HepG2 (cell line): ENCODE results near the gene MCF2L. TPM values are rescaled to one million over a fixed set of nuclear protein-coding genes. Genes with fewer than 3 reads are reported as not detected.

Experiments used
- CEBPG ChIP-seq: IDR thresholded peaks from 2 replicates; pipeline ENCODE4 v1.6.1; 2016
- ERF ChIP-seq: IDR thresholded peaks from 2 replicates; pipeline ENCODE4 v1.6.1; 2018; ENCODE audit warnings: missing biosample characterization, missing genetic modification reagents
- GATAD1 ChIP-seq: IDR thresholded peaks from 2 replicates; pipeline ENCODE4 v1.6.1; 2016; ENCODE audit warnings: missing genetic modification reagents, missing compliant biosample characterization
- GFI1 ChIP-seq: sonication (generic); formaldehyde crosslinking; IDR thresholded peaks from 2 replicates; pipeline ENCODE4 v1.5.0; 2020; ENCODE audit warnings: missing genetic modification reagents, mild to moderate bottlenecking, borderline replicate concordance
- MAZ ChIP-seq, 2 experiments: sonication (generic) in 1 of 2; formaldehyde crosslinking in 1 of 2; IDR thresholded peaks; 2 replicates each; pipeline versions ENCODE4 v1.5.0 to v1.6.1; 2012 to 2020; ENCODE audit warnings: low read depth in 2 of 2, mild to moderate bottlenecking in 2 of 2, borderline replicate concordance in 1 of 2, improper control_type of control experiment in 1 of 2, low read length in 1 of 2, missing genetic modification reagents in 1 of 2, moderate library complexity in 1 of 2
- NCOA5 ChIP-seq: sonication (generic); formaldehyde crosslinking; IDR thresholded peaks from 2 replicates; pipeline ENCODE4 v1.4.0; 2020; ENCODE audit warnings: missing genetic modification reagents
- TCF12 ChIP-seq, 2 experiments: fragments of 450-650 bp in 1 of 2; sonication (generic) in 1 of 2; formaldehyde crosslinking in 1 of 2; IDR thresholded peaks; 2 replicates each; pipeline versions ENCODE4 v1.6.1 to v1.8.0; 2017 to 2022; ENCODE audit warnings: antibody characterized with exemption in 1 of 2, mild to moderate bottlenecking in 1 of 2, missing genetic modification reagents in 1 of 2, moderate library complexity in 1 of 2
- TSC22D2 ChIP-seq: sonication (generic); formaldehyde crosslinking; IDR thresholded peaks from 2 replicates; pipeline ENCODE4 v1.5.1; 2020; ENCODE audit warnings: missing genetic modification reagents, mild to moderate bottlenecking, borderline replicate concordance
- ZNF136 ChIP-seq: sonication (generic); formaldehyde crosslinking; IDR thresholded peaks from 2 replicates; pipeline ENCODE4 v1.8.1; 2022; ENCODE audit warnings: low read depth, mild to moderate bottlenecking, moderate library complexity, missing genetic modification reagents
- ZNF781 ChIP-seq: sonication (generic); formaldehyde crosslinking; IDR thresholded peaks from 2 replicates; pipeline ENCODE4 v1.5.1; 2020; ENCODE audit warnings: borderline replicate concordance, mild to moderate bottlenecking, missing genetic modification reagents; ENCODE audit errors: not compliant biosample characterization
- polyA plus RNA-seq, 8 experiments: library from polyadenylated mRNA; depleted of rRNA in 3 of 8; stranded (reverse) in 7 of 8; unstranded in 1 of 8; fragments of >200 nt; fragmentation: Illumina TruSeq in 4 of 8; extraction: Trizol in 4 of 8; gene quantifications; 2 replicates each; pipeline versions ENCODE4 v1.2.1 to v1.2.3, GENCODE V29; 2011 to 2016; ENCODE audit warnings: low read depth in 4 of 8, missing spikeins in 1 of 8, mixed read lengths in 1 of 8; ENCODE audit not compliant: insufficient read depth in 1 of 8
- total RNA-seq, 5 experiments: library from RNA; depleted of rRNA; stranded (reverse); fragments of >200 nt; fragmentation: Illumina TruSeq; extraction: Trizol; gene quantifications; 2 replicates each; pipeline ENCODE4 v1.2.3, GENCODE V29; 2016; ENCODE audit warnings: low read depth in 1 of 5
- TF ChIP-seq, protein P1 (sequence below): sonication (generic); formaldehyde crosslinking; IDR thresholded peaks from 2 replicates; pipeline ENCODE4 v1.4.0; 2020; ENCODE audit warnings: mild to moderate bottlenecking, missing genetic modification reagents
- TF ChIP-seq, protein P2 (sequence below): conservative IDR thresholded peaks from 2 replicates; pipeline ENCODE4 v1.6.1; 2018; ENCODE audit warnings: missing genetic modification reagents
- TF ChIP-seq, protein P3 (sequence below): sonication (generic); formaldehyde crosslinking; IDR thresholded peaks from 2 replicates; pipeline ENCODE4; 2020; ENCODE audit warnings: missing genetic modification reagents, mild to moderate bottlenecking, borderline replicate concordance
- TF ChIP-seq, protein P4 (sequence below): sonication (generic); formaldehyde crosslinking; IDR thresholded peaks from 2 replicates; pipeline ENCODE4 v1.4.0; 2020; ENCODE audit warnings: missing genetic modification reagents
- TF ChIP-seq, protein P5 (sequence below): sonication (generic); formaldehyde crosslinking; IDR thresholded peaks from 2 replicates; pipeline ENCODE4 v1.8.1; 2023; ENCODE audit warnings: mild to moderate bottlenecking, moderate library complexity, missing genetic modification reagents
- TF ChIP-seq, protein P6 (sequence below): sonication (generic); formaldehyde crosslinking; conservative IDR thresholded peaks from 2 replicates; pipeline ENCODE4 v1.8.0; 2022; ENCODE audit warnings: missing genetic modification reagents

Gene MCF2L
- total and polyA plus RNA-seq, 2 of the 13 experiments (the other 11 are each of a cell fraction or from before 2014, with no cell fraction given): 19.4 to 28.4 TPM

DNA sequence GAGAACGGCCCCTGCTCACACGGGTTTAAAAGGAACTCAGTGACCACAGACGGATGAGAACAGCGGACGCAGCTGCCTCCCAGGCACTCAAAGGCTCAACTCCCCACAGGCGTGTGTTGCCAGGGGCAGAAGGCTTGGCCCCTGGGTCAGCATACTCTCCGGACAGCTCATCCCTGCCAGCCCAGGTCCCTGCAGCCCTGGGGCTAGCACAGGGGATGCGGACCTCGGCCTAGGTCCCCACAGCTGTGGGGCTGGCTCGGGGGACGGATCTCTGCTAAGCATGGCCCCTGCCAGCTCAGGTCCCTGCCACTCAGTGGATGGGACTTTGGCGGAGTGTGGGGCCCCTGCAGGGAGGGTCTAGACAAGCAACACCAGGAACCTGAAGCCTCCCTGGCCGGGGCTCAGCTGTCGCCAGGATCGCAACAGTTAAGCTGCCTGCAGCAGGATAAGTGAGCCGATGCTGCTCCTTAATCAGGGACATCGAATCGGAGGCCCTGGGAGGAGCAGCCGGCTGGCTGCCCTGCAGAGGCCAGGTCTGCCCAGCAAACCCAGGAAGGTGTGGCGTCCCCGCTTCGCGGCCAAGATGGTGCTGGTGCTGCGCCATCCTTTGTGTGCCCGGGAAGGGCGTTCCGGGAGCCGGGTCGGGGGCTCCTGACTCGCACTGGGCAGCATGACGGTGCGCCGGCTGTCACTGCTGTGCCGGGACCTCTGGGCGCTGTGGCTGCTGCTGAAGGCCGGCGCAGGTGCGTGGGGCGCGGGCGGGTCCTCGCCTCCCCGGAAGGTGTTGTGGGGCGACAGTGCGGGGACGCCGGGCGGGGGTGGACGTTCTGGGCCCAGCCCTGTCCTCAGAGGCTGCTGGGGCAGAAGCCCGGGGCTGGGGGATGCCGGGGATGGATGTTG, 32.5 kb downstream of the MCF2L start (continued):
- TF ChIP-seq MAZ (IDR thresholded peaks at IDR 0.05; ENCODE audit: borderline replicate concordance, low read depth, low read length): no peak; the same call in 1 of the 2 replicates
- 0 out of 2 replicates have a peak, but pooled peaks have one; percentile 8 for TF ChIP-seq MAZ (CRISPR knock-in tag; IDR thresholded peaks at IDR 0.05; ENCODE audit: low read depth)
- TF ChIP-seq CEBPG: no peak
- TF ChIP-seq GATAD1 (CRISPR knock-in tag): 0 out of 2 replicates have a peak, but pooled peaks have one; percentile 11
- TF ChIP-seq NCOA5 (CRISPR knock-in tag): no peak
- TF ChIP-seq, protein P1, sequence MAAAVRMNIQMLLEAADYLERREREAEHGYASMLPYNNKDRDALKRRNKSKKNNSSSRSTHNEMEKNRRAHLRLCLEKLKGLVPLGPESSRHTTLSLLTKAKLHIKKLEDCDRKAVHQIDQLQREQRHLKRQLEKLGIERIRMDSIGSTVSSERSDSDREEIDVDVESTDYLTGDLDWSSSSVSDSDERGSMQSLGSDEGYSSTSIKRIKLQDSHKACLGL (CRISPR knock-in tag): no peak
- peak; percentile 34 for TF ChIP-seq ZNF781 (CRISPR knock-in tag)
- TF ChIP-seq, protein P2, sequence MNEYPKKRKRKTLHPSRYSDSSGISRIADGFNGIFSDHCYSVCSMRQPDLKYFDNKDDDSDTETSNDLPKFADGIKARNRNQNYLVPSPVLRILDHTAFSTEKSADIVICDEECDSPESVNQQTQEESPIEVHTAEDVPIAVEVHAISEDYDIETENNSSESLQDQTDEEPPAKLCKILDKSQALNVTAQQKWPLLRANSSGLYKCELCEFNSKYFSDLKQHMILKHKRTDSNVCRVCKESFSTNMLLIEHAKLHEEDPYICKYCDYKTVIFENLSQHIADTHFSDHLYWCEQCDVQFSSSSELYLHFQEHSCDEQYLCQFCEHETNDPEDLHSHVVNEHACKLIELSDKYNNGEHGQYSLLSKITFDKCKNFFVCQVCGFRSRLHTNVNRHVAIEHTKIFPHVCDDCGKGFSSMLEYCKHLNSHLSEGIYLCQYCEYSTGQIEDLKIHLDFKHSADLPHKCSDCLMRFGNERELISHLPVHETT: 0 out of 2 replicates have a peak, but pooled peaks have one; percentile 27
- TF ChIP-seq TSC22D2 (CRISPR knock-in tag): peak; percentile 47; the same call in 1 of the 2 replicates
- TF ChIP-seq ZNF136 (CRISPR knock-in tag): no peak
- TF ChIP-seq, protein P3, sequence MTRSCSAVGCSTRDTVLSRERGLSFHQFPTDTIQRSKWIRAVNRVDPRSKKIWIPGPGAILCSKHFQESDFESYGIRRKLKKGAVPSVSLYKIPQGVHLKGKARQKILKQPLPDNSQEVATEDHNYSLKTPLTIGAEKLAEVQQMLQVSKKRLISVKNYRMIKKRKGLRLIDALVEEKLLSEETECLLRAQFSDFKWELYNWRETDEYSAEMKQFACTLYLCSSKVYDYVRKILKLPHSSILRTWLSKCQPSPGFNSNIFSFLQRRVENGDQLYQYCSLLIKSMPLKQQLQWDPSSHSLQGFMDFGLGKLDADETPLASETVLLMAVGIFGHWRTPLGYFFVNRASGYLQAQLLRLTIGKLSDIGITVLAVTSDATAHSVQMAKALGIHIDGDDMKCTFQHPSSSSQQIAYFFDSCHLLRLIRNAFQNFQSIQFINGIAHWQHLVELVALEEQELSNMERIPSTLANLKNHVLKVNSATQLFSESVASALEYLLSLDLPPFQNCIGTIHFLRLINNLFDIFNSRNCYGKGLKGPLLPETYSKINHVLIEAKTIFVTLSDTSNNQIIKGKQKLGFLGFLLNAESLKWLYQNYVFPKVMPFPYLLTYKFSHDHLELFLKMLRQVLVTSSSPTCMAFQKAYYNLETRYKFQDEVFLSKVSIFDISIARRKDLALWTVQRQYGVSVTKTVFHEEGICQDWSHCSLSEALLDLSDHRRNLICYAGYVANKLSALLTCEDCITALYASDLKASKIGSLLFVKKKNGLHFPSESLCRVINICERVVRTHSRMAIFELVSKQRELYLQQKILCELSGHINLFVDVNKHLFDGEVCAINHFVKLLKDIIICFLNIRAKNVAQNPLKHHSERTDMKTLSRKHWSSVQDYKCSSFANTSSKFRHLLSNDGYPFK (CRISPR knock-in tag): 0 out of 2 replicates have a peak, but pooled peaks have one; percentile 2
- TF ChIP-seq, protein P4, sequence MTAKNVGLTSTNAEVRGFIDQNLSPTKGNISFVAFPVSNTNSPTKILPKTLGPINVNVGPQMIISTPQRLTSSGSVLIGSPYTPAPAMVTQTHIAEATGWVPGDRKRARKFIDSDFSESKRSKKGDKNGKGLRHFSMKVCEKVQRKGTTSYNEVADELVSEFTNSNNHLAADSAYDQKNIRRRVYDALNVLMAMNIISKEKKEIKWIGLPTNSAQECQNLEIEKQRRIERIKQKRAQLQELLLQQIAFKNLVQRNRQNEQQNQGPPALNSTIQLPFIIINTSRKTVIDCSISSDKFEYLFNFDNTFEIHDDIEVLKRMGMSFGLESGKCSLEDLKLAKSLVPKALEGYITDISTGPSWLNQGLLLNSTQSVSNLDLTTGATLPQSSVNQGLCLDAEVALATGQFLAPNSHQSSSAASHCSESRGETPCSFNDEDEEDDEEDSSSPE: no peak
- TF ChIP-seq, protein P5, sequence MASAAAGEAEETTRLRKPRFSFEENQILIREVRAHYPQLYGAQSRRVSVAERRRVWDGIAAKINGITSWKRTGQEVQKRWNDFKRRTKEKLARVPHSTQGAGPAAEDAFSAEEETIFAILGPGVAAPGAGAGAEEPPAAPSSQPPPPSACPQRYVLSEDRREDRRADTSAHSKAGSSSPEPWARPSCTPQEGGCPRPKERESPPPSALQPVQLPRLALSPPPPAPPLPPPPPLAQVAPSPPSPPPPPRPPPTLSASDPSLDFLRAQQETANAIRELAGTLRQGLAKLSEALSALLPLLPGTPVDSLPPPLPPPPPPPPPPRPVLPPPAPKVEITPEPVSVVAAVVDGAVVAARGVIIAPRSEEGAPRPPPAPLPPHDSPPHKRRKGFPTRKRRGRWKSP (CRISPR knock-in tag): no peak; the same call in 1 of the 2 replicates
- TF ChIP-seq, protein P6, sequence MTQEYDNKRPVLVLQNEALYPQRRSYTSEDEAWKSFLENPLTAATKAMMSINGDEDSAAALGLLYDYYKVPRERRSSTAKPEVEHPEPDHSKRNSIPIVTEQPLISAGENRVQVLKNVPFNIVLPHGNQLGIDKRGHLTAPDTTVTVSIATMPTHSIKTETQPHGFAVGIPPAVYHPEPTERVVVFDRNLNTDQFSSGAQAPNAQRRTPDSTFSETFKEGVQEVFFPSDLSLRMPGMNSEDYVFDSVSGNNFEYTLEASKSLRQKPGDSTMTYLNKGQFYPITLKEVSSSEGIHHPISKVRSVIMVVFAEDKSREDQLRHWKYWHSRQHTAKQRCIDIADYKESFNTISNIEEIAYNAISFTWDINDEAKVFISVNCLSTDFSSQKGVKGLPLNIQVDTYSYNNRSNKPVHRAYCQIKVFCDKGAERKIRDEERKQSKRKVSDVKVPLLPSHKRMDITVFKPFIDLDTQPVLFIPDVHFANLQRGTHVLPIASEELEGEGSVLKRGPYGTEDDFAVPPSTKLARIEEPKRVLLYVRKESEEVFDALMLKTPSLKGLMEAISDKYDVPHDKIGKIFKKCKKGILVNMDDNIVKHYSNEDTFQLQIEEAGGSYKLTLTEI (CRISPR knock-in tag): no peak
- 0 out of 2 replicates have a peak, but pooled peaks have one; percentile 18 for TF ChIP-seq ERF (CRISPR knock-in tag)
- no peak for TF ChIP-seq GFI1 (CRISPR knock-in tag)
- no peak for TF ChIP-seq TCF12 (IDR thresholded peaks at IDR 0.05)
- no peak for TF ChIP-seq TCF12 (CRISPR knock-in tag; IDR thresholded peaks at IDR 0.05)
